Stimulated activated CD4-positive, alpha-beta T cell treated with anti-CD3 and anti-CD28 coated beads, Interleukin-4, amount 100 ng/mL, for 48 hours (primary cell): ENCODE results near the gene PHAF1.

ENCODE experiments used
- DNase-seq, 2 donors: peaks; one replicate each; pipeline ENCODE4 v3.0.0-alpha.2; 2020; ENCODE audit warnings: low read depth in 2 of 2

Gene PHAF1

DNA sequence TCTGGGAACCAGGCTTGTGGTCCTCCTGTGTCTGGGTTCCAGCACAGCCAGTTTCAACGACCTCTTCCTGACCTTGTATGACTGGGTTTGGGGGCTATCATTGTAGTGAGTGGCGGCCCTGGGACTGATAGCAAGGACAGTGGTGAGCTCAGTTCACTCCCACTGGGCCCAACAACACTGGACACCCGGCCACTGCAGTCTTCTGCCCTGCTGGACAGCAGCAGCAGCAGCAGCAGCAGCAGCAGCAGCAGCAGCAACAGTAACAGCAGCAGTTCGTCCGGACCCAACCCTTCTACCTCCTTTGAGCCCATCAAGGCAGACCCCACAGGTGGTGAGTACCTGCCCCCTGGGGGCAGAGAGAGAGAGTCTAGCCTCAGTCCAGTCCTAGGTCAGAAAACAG lies 85.9 kb downstream of the PHAF1 start:
- no peak for DNase-seq

DNA sequence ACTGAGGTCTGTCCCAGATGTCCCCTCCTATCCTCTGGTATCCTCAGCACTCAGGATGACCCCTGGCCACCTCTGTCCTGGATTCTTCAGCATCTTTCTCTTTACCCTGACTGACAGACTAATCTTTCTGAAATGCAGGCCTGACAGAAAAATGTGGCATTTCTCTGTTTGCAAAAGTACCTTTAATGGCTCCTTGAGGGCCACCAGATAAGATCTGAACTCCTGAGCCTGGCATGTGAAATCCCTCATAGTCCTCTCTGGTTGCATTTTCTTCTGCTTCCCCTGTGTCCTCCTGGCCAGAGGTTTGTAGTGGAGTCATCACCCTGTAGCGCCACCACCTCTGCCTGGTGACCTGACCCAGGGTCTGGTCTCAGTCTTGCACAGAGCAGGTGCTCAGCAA lies 87.1 kb downstream of the PHAF1 start:
- DNase-seq = no peak

DNA sequence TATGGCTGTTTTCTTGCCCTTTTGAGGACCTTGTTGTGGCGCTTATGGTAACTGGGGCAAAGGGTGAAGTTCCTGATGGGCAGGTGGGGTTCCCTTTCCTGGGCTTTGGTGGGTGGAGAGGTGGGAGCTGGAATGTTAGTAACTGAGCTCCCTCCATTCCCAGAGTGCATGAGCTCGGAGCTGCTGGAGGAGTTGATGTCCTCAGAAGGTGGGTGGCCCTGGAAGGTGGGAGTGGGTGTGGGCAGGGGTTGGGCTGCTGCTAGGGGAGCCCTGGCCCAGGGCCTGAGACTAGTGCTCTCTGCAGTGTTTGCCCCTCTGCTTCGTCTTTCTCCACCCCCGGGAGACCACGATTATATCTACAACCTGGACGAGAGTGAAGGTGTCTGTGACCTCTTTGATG lies 88.0 kb downstream of the PHAF1 start:
- DNase-seq = no peak
